ENCODE measurements around the gene CCNL2.
"Not testable (repeated sequence)": the region's sequence is repeated elsewhere in the genome, so short reads cannot be mapped to it uniquely, and the experiment has no call there.

Gene CCNL2

DNA sequence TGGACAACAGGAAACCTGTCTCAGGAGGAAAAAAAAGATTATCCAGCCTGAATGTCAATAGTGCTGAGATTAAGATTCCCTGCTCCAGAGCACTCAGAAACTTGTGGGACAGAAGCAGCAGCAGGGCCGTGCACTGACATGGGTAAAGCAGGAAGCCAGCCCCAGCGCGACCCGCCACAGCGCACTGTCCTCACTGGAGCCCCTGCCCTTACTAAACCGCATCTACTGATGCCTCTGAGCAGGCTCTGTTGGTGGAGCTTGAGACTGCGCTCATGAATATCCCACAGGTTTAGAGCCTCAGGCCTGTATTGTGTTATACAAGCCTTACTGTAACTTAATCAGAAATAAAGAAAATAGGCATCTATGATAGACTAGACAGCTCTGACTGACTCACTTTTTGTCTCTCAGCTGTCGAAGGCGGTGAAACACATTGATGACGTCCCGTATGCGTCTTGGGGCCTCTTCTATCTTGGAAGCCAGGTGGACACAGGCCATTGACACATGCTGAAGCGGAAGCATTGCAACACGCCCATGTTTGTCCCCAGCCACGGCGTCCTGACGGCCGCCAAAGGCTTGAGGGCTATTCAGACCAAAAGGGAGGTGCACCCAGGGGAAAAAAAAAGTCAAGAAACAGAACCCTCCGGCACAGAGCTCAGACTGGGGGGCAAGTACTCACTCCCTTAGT, 1.2 kb downstream of the CCNL2 start:
- peak; percentile 18 for DNase-seq

DNA sequence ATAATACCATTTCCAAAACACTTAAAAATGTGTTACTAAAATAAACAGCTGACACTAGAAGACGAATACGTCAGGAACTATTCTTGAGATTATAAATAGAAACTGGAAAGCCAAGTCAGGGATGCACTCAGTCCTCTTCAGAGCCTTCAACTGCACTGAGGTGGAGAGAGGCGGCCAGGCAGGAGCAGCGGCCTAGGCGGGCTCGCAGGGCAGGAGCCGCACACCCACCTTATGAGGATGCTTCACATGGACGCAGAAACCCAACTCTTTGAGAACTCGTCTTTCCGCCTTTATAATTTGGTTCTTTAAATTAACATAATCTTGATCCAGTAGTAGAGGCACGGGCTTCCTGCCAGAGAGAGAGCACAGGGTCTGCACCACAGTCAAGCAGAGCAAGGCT, 4.0 kb downstream of the CCNL2 start:
- DNase-seq: no peak

DNA sequence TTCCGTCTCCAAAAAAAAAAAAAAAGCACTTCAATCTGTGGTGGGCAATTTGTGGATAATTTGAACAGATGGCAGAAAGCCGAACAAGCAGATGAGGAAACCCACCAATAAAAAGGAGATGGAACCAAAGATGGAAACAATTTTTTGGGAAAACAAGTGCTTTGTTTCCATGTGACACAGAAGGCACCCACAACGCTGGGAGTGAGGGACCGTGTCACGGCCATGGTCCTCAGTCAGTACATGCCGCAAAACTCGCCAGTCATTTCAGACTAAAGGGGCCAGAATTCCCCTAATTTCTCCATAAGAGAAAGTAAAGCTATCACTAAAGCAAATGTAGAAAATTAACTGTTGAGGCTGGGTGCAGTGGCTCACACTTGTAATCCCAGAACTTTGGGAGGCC, 5.0 kb downstream of the CCNL2 start:
- no peak for DNase-seq

DNA sequence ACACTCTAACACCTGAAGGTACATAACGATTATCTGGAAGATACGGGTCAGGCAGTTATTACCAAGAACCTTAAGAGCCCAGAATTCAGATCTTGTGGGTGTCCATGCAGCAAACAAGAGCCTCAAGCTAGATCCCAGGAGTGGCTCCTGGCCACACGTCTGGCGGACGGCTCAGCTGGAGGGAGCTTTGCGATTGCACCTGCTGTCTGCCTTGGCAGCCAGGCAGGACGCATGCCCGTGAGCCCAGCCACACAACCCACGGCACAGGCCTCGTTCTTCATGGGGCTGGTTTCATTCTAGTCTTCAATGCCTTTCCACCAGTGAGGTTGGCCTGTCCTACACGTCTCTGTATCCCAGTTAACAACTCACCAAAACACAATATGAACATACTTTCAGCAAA, 5.7 kb downstream of the CCNL2 start:
- no peak for DNase-seq

DNA sequence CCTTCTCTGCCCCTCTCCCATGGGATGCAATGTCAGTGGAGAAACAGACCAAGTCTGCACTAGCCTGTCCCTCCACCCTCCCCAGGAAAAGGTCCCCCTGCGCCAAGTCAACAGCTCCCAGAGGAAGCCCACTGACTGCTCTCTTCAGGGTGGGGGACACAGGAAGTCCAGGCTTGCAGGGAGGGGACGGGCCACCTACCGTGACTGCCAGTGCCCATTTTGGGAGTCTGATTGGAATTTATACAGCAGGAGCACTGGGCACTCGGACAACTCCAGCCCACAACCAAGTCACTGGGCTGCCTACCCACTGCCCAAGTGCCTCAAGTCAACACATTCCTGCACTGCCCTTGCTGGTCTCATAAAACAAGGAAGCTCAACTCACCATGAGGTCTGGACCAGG, 6.1 kb downstream of the CCNL2 start:
- no peak for DNase-seq

DNA sequence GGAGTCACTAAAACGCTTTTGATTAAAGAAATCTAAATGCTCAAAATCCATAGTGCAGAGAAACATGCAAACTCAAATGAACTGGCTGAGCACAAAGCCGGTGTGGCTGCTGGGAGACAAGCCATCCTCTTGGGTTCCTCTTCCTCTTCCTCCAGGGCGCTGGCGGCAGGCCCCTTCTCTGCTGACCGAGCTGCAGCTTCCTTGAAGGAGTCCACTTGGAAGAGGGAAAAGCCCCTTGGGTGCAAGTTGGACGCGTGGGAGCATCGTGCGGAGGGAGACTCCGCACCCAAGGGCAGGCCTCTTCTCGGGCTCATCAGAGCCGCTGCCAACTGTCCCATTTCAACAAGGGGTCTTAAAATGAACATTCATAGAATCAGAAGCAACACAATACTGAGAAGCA, 7.9 kb downstream of the CCNL2 start:
- no peak for DNase-seq

DNA sequence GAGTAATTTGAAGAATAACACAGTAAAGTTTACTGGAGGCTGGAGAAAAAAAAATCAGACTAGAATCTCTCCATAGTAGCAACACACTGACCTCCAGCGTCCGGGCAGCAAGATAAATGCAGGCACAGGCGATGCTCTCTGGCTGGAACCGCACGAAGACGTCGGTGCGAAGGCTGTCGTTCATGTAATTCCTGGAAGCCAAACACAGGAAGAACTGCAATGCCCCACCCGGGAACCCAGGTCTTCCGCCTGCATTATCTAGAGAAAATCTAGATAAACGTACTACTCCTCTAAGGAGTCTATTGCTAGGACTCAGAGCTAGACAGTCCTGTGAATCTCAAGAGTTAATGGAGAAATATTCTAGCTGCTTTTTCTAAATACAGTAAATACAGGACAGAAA, 8.5 kb downstream of the CCNL2 start:
- DNase-seq: no peak

DNA sequence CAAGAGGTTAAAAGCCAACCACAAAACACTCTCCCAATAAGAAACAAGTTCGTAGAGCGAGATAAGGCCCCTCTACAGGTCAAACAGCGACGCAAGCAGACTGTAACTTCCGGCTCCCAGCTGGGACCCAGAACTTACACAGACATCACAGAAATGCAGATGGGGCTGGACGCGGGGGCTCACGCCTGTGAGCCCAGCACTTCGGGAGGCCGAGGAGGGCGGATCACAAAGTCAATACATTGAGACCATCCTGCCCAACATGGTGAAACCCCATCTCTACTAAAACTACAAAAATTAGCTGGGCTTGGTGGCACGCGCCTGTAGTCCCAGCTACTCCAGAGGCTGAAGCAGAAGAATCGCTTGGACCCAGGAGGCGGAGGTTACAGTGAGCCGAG, 11.1 kb downstream of the CCNL2 start:
- DNase-seq: no peak

DNA sequence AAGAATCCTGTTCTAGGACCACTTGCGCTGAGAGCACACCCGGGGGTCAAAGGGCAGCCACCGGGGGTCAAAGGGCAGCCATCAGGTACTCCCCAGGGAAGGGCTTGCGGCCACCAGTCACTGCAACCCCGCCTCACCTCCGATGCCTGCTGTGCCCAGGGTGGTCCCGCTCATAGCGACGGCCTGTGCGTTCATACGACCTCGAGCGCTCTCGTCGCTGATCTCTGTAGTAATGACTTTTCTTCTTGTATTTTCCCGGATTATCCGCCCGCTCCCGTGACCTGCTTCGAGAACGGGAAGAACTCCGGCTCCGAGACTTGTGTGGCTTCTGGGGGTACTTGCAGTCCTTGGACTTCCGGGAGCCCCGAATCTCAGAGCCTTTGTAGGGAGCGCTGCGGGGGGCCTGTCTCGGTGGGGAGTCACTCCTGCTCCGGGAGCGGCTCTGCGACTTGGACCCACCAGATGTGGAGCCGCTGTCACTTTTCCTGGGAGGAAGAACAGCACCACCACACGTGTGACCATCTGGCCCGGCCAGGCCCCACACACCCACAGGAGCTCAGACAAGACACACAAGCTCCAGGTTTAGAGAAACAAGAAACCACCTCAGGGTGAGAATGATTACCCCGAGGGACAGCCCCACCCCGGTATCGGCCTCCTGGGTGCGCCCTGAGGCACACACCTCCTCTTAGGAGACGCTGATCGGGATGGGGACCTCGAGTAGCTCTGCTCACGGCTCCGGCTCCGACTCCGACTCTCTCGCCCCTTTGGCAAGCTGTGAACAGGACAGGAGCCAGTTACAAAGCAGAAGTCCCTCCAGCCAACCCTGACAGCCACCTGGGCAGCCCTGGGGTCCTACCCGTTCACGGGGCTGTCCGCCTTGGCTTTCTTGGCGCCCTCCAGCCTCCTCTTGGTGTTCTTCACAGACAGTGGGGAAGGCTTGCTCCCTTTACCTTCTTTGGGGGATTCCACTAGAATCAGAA, 11.7 kb downstream of the CCNL2 start:
- DNase-seq: no peak

DNA sequence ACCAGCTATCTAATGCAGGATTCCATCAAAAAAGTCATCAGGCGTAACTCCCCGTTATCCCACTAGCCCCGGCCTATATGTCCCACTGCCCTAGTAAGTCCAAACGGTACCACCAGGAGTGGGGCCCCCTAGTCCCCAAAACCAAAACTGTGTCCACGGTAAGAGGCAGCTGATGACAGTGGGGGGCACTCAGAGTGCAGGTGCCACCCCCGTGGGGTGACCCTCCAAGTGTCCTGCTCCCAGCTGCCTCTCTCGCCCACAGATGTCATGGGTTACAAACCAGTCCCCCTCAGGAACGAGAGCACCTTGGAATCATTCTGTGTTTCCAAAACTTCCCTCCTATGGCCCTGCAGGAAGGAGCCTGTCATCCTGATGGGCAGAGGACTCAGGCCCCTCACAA, 13.2 kb downstream of the CCNL2 start:
- no peak for DNase-seq

DNA sequence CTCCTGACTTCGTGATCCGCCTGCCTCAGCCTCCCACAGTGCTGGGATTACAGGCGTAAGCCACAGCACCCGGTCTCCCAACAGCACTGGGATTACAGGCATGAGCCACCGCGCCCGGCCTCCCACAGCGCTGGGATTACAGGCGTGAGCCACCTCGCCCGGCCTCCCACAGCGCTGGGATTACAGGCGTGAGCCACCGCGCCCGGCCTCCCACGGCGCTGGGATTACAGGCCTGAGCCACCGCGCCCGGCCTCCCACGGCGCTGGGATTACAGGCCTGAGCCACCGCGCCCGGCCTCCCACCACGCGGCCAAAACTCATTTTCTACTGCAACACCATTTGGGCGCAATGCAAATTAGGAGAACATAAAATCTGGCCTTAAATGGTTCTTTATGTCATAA, 13.8 kb downstream of the CCNL2 start:
- DNase-seq: not testable (repeated sequence)

DNA sequence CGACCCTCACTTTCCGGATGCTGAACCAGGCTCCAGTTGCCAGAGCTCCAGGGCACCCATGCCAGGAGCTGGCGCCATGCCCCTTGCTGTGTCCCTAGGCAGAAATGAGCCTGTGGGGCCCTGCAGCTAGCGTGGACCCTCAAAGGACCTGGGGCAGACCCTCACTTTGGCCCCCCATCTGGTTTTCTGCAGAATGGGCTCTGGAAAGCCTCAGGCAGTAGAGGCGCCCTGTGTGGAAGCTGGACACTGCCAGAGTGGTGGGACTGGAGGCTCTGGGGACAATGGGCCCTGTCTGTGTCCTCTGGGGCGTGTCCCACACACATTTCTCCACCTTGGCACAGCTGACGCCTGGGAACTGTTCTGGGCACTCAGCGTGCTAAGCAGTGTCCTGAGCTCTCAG, 17.8 kb downstream of the CCNL2 start:
- DNase-seq: no peak

DNA sequence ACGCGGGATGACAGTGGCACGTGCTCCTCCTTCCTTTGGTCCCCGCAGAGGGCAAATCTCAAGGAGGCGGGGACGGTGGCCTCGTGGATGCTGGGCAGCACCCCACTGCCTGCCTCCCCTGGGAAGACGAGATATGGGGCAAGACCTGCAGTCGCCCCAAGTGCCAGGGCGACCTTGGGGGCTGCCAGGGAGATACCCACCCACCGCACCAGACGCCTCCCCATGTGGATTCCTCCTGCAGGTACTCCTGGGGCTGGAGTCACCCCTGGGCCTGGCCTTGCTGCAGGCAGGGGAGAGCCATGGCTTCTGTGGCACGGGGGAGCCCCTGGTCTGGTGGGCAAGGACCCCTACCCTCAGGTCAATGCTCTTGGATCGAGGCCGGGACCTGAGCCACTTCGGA, 18.3 kb downstream of the CCNL2 start:
- DNase-seq: no peak

DNA sequence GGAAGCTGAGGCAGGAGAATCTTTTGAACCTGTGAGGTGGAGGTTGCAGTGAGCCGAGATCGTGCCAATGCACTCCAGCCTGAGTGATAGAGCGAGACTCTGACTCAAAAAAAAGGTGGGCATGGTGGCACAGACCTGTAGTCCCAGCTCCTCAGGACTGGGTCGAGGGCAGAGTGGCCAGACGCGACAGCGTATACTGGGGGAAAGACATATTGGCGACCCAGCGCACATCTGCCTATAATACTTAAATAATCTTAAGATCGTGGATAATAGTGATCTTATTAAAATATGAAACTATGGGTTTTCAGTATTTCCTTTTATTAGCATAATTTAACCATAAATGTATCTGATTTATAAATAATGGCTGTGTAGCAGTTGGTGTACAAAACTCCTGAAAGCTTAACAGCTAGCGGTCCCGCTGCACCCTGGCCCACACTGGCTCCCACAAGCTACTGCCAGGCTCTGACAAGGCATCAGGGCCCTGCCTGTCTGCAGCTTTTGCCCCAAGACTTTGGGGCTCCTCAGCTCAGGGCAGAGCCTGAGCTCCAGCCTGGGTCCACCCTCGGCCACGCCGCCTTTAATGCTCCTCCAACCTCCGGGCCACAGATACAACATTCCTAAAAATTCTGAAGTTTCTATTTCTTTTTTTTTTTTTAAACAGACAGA, 21.5 kb downstream of the CCNL2 start:
- no peak for DNase-seq

DNA sequence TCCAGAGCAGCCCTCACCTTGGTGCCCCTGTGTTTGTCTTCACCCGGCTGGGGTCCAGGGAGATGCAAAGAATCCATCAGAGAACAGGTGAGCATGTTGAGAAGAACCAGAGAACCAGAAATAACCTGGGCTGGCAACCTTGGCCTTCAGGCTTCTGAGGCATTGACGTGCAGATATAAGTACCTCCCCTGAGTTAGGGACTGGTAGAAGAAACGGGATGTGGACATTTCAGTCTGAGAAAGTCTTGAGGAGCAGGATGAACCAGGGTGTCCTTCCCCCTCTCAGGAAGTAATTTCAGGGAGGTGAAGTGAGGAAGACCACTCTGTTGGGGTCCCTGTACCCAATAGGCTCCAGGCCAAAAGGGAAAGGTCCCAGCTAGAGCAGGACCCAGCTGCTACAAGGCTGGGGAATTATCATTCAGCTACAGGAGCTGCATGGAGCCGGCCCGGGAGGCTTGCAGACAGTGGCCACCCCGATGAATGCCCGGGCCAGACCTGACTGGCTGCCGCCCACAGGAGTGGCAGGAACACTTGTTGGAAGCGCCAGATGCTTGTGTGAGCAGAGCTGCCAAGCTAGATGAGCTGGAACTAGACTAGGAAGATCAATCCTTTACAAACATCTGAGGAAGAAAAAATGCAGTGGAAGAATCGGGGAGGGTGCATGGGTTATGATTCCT, 22.4 kb downstream of the CCNL2 start:
- no peak for DNase-seq

DNA sequence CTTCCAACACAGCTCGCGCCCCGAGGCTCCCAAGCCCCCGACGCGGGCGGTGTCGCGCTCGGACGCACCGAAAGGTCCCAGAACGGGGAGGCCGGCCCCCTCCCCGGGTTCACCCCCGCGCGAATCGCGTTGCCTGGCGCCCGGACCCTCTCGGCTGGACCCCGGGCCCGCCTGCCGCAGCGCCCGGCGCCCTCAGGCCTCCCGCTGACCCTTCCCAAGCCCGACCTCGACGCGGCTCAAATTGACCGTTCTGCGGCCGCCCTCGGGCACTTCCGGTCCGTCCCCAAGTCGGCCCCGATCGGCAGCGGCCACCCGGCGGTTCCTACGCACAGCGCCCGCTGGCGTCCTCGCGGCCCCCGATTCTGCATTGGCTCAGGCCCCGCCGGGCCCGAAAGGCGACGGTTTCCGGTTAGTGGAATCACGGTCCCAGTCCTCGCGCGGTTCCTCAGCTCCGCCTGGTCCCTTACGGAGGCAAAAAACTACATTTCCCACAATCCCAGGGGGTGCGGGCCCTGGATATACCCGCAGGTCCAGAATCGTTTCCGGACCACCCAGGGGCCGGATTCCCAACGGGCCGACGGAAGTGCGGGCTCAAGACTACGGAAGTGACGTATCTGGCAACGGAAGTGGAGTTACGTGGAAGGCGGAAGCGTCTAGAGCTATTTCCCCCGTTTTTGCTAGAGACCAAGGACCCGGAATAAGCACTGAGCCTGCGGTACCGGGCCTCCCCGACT, 24.0 kb downstream of the CCNL2 start, which contains the start of gene AURKAIP1:
TSS of gene AURKAIP1 (minus strand) at position 279 of the 734 bp plus-strand sequence. CDS start 451 bp downstream, outside the sequence.
- peak; percentile 96 for DNase-seq

DNA sequence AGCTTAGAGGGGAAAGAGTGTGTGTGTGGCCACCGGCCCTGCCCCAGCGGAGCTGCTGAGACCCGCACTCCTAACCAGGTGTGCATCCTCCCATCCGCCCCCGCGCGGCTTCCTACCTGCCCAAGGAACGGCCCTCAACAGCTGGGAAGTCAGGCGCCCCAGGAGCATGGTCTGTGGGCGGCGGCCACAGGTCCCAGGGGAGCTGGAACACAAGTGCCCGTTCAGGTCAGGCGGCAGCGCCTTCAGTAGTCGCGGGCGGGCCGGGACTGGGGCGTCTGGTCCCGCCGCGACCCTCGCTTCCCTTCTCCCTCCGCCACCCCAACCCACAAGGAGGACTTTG, 24.6 kb downstream of the CCNL2 start:
- DNase-seq: no peak

DNA sequence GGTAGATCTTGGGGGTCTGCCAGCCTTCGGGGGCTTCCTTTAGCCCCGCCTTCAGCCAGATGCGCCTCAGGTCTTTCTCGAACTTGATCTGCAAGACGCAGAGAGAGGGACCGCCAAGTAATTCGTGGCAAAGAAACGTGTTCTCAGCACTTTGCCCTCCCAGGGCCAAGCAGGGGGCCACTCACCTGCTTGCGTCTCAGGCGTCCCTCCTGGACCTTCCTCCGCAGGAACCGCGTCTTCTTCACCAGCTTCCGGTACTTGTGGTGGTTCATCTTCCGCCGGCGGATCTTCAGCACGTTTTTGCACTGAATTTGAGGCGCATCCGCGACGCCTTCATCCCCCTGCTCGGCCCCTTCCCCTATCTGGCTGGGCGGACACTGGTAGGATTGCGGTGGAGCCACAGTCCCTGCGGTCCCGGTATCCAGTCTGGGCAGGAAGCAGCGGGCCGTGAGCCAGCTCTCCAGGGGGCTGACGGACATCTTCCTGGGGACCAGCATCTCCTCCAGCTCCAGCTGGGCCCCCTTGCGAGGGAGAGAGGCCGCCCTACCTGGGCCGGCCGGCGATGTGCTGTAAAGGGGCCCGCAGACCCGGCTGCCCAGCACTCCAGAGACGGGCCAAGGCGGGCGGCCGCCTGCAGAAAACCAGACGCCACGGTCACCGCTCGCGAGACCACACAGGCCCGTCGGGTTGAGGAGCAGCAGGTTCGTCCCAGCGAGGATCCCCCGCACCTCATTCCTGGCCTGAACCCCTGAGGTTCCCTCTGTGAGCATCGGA, 25.1 kb downstream of the CCNL2 start:
- no peak for DNase-seq

DNA sequence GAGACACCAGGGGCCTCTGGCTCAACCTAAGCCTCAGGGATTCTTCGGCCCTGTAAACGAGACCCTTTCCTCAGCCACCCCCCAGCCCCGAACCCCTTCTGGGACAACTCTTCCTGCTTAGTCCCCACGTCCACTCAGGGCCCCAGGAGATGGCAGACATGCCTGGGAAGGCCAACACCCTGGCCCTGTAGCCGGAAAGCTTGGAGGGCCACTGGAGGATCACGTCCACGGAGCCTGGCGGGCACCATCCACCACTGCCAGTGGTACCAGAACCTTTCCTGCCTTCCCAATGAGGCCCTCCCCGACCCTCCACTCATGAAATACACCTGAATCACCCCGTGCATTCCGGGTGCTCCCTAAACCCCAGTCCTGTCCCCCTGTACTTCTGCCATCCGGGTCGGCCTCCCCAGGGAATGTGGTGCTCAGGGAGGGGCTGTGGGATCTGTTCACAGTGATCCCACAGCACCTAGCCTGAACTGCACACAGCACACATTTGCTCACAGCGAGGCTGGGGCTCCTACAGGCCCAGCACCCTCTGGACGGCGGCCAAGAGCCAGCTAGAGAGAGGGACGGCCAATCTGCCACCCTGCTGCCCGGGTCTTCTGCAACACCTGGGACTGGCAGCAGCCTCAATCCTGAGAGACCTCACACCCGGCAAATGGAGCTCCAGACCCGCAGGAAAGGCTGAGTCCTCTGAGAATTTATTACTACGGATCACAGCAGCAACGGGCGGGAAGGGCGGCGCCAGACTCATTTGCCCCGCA, 25.9 kb downstream of the CCNL2 start:
- DNase-seq: no peak

Measured in activated naive CD4-positive, alpha-beta T cell treated with Interleukin-2 at 50 U/mL for 16 hours (primary cell).